ENCODE data around the gene LCNL1. TPM values are rescaled to one million over a fixed set of nuclear protein-coding genes. Genes with fewer than 3 reads are reported as not detected.

LCNL1 gene
- total and polyA plus RNA-seq, 2 of the 13 experiments (the other 11 are each of a cell fraction or from before 2014, with no cell fraction given), result not detected

GRCh38 chr9:137020771-137021567 is 38.2 kb downstream of the LCNL1 start:
- no peaks in the 10 kb centered on the region for H3K79me2 ChIP-seq (ENCODE audit: insufficient read depth, low read length)
- no peak for ATAC-seq

More at GRCh38 chr9:137020771-137021567, 38.2 kb downstream of the LCNL1 start:
- 99% methylated on average over 12 of the region's 32 CpGs for WGBS (ENCODE audit: low lambda C conversion rate)
- intact Hi-C loops (cut with micrococcal nuclease; ENCODE audit: unreplicated experiment), result no loop called here
- no peaks in the 10 kb centered on the region for H3K27me3 ChIP-seq (ENCODE audit: control insufficient read depth in 1 of 2, insufficient read depth in 2 of 2, low read length in 2 of 2)
- TF ChIP-seq NFKB2 (CRISPR knock-in tag; IDR thresholded peaks at IDR 0.05; ENCODE audit: borderline replicate concordance) (no peak), UBTF (CRISPR knock-in tag; IDR thresholded peaks at IDR 0.05) (0 out of 2 replicates have a peak, but pooled peaks have one; percentile 13)
- no peak overlapping the region for H3K4me3 ChIP-seq (replicated peaks in 1 of 3; ENCODE audit: insufficient read depth in 1 of 3, low read depth in 2 of 3, low read length in 3 of 3)
- no peak overlapping the region for H3K9ac ChIP-seq (ENCODE audit: insufficient read depth, low read depth, low read length)
- ChIA-PET CTCF (ENCODE audit: low intra/inter-chr PET ratio, low total read pairs) (no interaction called here), POLR2A (interaction anchor here (0.6 to 1.7 kb wide), 4 partner anchors 20 to 221 kb away, joined by 3 to 6 read pairs (median 4); partner anchors contain the start of gene PAXX)
- no TSS peak for BruUV-seq (replicated peaks)
- no peak overlapping the region for H3K4me2 ChIP-seq (ENCODE audit: low read depth, low read length)
- 0 out of 5 replicates have a peak, but pooled peaks cover 0 to 2% of the 10 kb centered on the region in 2 experiments for H3K36me3 ChIP-seq (replicated peaks in 1 of 2; ENCODE audit: control insufficient read depth in 1 of 2, insufficient read depth in 2 of 2, low read length in 2 of 2)
- DNase-seq (ENCODE audit: low spot score) (no peak), FAIRE-seq (no peak)
- no peaks in the 10 kb centered on the region for H3K9me3 ChIP-seq (ENCODE audit: low read length)
- H4K20me1 ChIP-seq (ENCODE audit: insufficient read depth, low read length), result no peaks in the 10 kb centered on the region
- peaks cover 44% of the 10 kb centered on the region for H3K4me1 ChIP-seq (ENCODE audit: insufficient read depth, low read length)
- in situ Hi-C loops (cut with HindIII; ENCODE audit: extremely low pct_ligation_motif_present, low pct_unique_long_range_greater_than_20kb), result no loop called here
- H3K27ac ChIP-seq (ENCODE audit: extremely low read length, insufficient read depth, low read length), result peak overlapping the region; percentile 33
- no peak overlapping the region for H2AFZ ChIP-seq (ENCODE audit: low read length)
